ENCODE results near the gene DIAPH2. TPM values are rescaled to one million over a fixed set of nuclear protein-coding genes. Genes with fewer than 3 reads are reported as not detected.

Gene DIAPH2
- total RNA-seq, 2 donors from 2014 or later: 11.6 to 12.7 TPM

DNA sequence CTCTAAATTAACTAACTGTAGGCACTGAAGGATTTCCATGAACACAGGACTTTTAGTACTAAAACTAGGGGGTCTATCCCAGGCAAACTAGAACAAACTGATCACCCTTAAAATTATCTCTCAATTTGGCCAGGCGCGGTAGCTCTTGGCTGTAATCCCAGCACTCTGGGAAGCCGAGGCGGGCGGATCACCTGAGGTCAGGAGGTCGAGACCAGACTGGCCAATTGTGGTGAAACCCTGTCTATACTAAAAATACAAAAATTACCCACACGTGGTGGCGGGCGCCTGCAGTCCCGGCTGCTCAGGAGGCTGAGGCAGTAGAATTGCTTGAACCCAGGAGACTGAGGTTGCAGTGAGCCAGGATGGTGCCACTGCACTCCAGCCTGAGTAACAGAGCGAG, 635.7 kb downstream of the DIAPH2 start:
- no peaks in the 10 kb centered on the region for H3K9me3 ChIP-seq
- H3K36me3 ChIP-seq: no peaks in the 10 kb centered on the region
- no peak for DNase-seq (ENCODE audit: low spot score)
- H3K27me3 ChIP-seq: no peaks in the 10 kb centered on the region
- TF ChIP-seq, protein P1, sequence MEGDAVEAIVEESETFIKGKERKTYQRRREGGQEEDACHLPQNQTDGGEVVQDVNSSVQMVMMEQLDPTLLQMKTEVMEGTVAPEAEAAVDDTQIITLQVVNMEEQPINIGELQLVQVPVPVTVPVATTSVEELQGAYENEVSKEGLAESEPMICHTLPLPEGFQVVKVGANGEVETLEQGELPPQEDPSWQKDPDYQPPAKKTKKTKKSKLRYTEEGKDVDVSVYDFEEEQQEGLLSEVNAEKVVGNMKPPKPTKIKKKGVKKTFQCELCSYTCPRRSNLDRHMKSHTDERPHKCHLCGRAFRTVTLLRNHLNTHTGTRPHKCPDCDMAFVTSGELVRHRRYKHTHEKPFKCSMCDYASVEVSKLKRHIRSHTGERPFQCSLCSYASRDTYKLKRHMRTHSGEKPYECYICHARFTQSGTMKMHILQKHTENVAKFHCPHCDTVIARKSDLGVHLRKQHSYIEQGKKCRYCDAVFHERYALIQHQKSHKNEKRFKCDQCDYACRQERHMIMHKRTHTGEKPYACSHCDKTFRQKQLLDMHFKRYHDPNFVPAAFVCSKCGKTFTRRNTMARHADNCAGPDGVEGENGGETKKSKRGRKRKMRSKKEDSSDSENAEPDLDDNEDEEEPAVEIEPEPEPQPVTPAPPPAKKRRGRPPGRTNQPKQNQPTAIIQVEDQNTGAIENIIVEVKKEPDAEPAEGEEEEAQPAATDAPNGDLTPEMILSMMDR (IDR thresholded peaks at IDR 0.05): no peak
- no peak overlapping the region for H3K4me3 ChIP-seq
- no peaks in the 10 kb centered on the region for H3K4me1 ChIP-seq
- no peak overlapping the region for H3K27ac ChIP-seq

DNA sequence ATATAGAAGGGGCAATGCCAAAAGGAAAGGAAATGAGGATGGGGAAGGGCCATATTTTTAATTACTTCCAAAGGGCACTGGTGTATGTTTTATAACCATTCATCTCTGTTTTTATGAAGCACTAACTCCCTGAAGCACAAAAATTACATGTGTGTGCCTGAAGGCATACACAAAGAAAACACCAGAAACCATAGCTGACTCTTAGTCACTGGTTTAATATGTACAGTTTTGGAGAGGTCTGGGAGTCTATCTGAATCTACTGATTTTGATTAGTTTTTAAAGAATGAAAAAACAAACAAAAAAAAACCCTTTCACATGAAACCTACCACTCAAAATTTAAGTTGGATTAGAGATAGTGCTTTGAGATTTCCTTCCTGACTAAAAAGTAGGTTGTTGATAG, 637.8 kb downstream of the DIAPH2 start:
- Histone ChIP-seq H3K36me3 (no peaks in the 10 kb centered on the region), H3K27ac (no peak overlapping the region), H3K4me1 (no peaks in the 10 kb centered on the region), H3K27me3 (no peaks in the 10 kb centered on the region), H3K4me3 (no peak overlapping the region), H3K9me3 (no peaks in the 10 kb centered on the region)
- DNase-seq (ENCODE audit: low spot score): no peak
- TF ChIP-seq, protein P1 (IDR thresholded peaks at IDR 0.05): no peak

DNA sequence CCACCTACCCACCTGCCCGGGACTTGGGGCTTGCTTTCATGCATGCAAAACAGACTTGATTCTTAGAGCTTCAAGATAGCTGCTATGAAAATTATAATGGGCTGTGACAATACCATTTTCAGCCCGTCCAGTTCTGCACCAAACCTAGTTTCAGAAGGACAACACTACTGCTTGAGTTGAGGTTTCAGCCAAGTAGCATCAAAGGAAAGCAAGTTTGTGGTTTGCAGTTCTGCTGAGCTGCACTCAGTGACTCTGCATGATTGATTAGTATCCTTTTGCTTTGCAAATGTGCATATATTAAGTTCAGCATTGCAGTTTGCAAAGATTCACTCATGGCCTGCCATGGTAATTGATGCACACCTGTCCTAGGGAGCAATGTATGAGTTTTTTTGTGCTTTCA, 641.8 kb downstream of the DIAPH2 start:
- no peak overlapping the region for H3K27ac ChIP-seq
- no peak for DNase-seq (ENCODE audit: low spot score)
- H3K9me3 ChIP-seq: no peaks in the 10 kb centered on the region
- H3K36me3 ChIP-seq: no peaks in the 10 kb centered on the region
- TF ChIP-seq, protein P1 (IDR thresholded peaks at IDR 0.05): no peak
- no peaks in the 10 kb centered on the region for H3K4me1 ChIP-seq
- no peak overlapping the region for H3K4me3 ChIP-seq
- no peaks in the 10 kb centered on the region for H3K27me3 ChIP-seq

DNA sequence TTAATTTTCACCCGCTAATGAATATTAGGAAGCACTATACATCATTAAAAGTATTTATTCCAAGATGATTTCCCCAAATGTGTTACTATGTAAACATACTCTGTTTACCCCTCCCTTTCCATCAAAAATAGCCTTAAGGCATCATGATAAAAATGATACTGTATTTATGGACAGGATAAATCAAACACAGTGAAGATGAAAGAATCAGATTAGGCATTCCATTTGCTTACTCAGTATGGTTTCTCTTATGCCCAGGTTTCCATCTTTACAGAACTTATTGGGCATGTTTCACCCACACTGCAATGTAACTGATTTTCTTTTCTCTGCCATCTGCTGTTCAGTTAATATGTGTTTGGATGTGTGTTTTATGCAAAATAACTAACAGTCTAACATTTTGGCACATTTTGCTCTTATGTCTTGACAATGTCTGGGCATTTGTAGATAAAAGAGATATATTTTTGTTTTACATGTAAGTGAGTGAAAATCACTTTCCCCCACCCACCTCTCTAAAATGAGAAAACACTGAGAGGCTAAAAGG, 644.3 kb downstream of the DIAPH2 start:
- Histone ChIP-seq H3K36me3 (no peaks in the 10 kb centered on the region), H3K4me1 (no peaks in the 10 kb centered on the region), H3K4me3 (no peak overlapping the region), H3K27me3 (no peaks in the 10 kb centered on the region), H3K27ac (no peak overlapping the region), H3K9me3 (no peaks in the 10 kb centered on the region)
- DNase-seq (ENCODE audit: low spot score): no peak
- TF ChIP-seq, protein P1 (IDR thresholded peaks at IDR 0.05): no peak

DNA sequence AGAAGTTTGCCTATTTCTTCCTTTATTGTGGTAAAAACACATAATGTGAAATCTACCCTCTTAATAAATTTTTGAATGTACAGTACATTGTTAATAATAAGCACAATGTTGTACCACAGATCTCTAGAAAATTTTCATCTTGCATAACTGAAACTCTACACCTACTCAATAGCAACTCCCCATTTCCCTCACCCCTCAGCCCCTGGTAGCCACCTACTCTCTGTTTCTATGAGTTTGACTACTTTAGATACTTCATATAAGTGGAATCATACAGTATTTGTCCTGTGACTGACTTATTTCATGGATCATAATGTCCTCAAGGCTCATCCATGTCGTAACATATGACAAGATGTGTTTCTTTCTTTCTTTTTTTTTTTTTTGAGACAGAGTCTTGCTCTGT, 645.5 kb downstream of the DIAPH2 start:
- H3K9me3 ChIP-seq: no peaks in the 10 kb centered on the region
- no peak overlapping the region for H3K27ac ChIP-seq
- DNase-seq (ENCODE audit: low spot score): no peak
- TF ChIP-seq, protein P1 (IDR thresholded peaks at IDR 0.05): no peak
- H3K27me3 ChIP-seq: no peaks in the 10 kb centered on the region
- H3K36me3 ChIP-seq: no peaks in the 10 kb centered on the region
- no peaks in the 10 kb centered on the region for H3K4me1 ChIP-seq
- no peak overlapping the region for H3K4me3 ChIP-seq

DNA sequence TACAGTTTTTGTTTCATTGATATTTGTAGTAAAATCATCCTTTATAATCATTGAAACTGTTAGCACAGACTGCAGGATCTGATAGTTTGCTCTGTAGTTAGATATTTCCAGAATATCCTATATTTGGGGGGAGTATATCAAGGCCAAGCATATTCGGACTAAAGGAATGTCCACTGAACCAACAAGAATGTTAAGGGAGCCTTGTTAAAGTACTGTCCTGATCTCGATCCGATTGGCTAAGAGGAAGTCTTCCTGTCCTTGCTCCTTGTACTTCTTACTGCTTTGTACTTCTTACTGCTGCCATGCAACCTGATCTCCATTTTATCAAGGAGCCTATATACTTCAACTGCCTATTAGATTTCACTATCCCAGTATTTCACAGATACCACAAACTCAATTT, 648.3 kb downstream of the DIAPH2 start:
- no peaks in the 10 kb centered on the region for H3K9me3 ChIP-seq
- H3K27me3 ChIP-seq: no peaks in the 10 kb centered on the region
- no peaks in the 10 kb centered on the region for H3K36me3 ChIP-seq
- TF ChIP-seq, protein P1 (IDR thresholded peaks at IDR 0.05): no peak
- DNase-seq (ENCODE audit: low spot score): no peak
- no peak overlapping the region for H3K27ac ChIP-seq
- no peaks in the 10 kb centered on the region for H3K4me1 ChIP-seq
- H3K4me3 ChIP-seq: no peak overlapping the region
